Endothelial cell (in vitro differentiated cells): ENCODE data around the gene ZNF709. TPM values are rescaled to one million over a fixed set of nuclear protein-coding genes. Genes with fewer than 3 reads are reported as not detected.
"Not testable (repeated sequence)": the region's sequence is repeated elsewhere in the genome, so short reads cannot be mapped to it uniquely, and the experiment has no call there.

Source experiments
- DNase-seq: peaks from one replicate; pipeline ENCODE4 v3.0.0; 2021; ENCODE audit warnings: low spot score
- H3K27ac Mint-ChIP-seq: one replicate; pipeline ENCODE4 v1.8.0; 2021; ENCODE audit warnings: mixed read lengths, inconsistent platforms; ENCODE audit not compliant: unreplicated experiment
- H3K27me3 Mint-ChIP-seq: one replicate; pipeline ENCODE4 v1.8.0; 2021; ENCODE audit warnings: mild to moderate bottlenecking, moderate library complexity, mixed read lengths, inconsistent platforms; ENCODE audit not compliant: unreplicated experiment
- H3K36me3 Mint-ChIP-seq: one replicate; pipeline ENCODE4 v1.8.0; 2021; ENCODE audit warnings: mild to moderate bottlenecking, low read depth, mixed read lengths, inconsistent platforms; ENCODE audit not compliant: unreplicated experiment
- H3K4me1 Mint-ChIP-seq: one replicate; pipeline ENCODE4 v1.8.0; 2021; ENCODE audit warnings: mild to moderate bottlenecking, mixed read lengths, inconsistent platforms; ENCODE audit not compliant: unreplicated experiment
- H3K4me3 Mint-ChIP-seq: one replicate; pipeline ENCODE4 v1.8.0; 2021; ENCODE audit warnings: mild to moderate bottlenecking, mixed read lengths, inconsistent platforms; ENCODE audit not compliant: unreplicated experiment
- H3K9me3 Mint-ChIP-seq: one replicate; pipeline ENCODE4 v1.8.0; 2021; ENCODE audit warnings: mixed read lengths, inconsistent platforms; ENCODE audit not compliant: unreplicated experiment
- CTCF ChIP-seq: fragments of 200-600 bp; sonication (generic); IDR thresholded peaks from one replicate; pipeline ENCODE4 v1.5.0; 2021; ENCODE audit warnings: antibody characterized with exemption; ENCODE audit not compliant: unreplicated experiment
- total RNA-seq: library from RNA; stranded (reverse); fragmentation: NEBNext Ultra II Directional; extraction: Animal tissue kit (Norgen Biotek cat#: 25700); gene quantifications from one replicate; pipeline ENCODE4 v1.2.1, GENCODE V29; 2021; ENCODE audit not compliant: unreplicated experiment

The ZNF709 gene
- total RNA-seq, 1 donor from 2014 or later = 6.6 TPM

GRCh38 chr19:12450844-12451243, 33.8 kb downstream of the ZNF709 start:
- Mint-ChIP-seq H3K9me3 (peaks cover 36% of the 10 kb centered on the region), H3K27ac (peak overlapping the region; percentile 4), H3K27me3 (peaks cover 4% of the 10 kb centered on the region), H3K36me3 (peaks cover 31% of the 10 kb centered on the region), H3K4me1 (no peaks in the 10 kb centered on the region), H3K4me3 (peak overlapping the region; percentile 3)
- DNase-seq = no peak
- TF ChIP-seq CTCF = no peak

GRCh38 chr19:12448808-12449207, 35.8 kb downstream of the ZNF709 start:
- DNase-seq = no peak
- Mint-ChIP-seq H3K36me3 (peaks cover 40% of the 10 kb centered on the region), H3K27me3 (peaks cover 4% of the 10 kb centered on the region), H3K4me3 (no peak overlapping the region), H3K4me1 (no peaks in the 10 kb centered on the region), H3K27ac (no peak overlapping the region), H3K9me3 (peaks cover 45% of the 10 kb centered on the region)
- no peak for TF ChIP-seq CTCF

DNA sequence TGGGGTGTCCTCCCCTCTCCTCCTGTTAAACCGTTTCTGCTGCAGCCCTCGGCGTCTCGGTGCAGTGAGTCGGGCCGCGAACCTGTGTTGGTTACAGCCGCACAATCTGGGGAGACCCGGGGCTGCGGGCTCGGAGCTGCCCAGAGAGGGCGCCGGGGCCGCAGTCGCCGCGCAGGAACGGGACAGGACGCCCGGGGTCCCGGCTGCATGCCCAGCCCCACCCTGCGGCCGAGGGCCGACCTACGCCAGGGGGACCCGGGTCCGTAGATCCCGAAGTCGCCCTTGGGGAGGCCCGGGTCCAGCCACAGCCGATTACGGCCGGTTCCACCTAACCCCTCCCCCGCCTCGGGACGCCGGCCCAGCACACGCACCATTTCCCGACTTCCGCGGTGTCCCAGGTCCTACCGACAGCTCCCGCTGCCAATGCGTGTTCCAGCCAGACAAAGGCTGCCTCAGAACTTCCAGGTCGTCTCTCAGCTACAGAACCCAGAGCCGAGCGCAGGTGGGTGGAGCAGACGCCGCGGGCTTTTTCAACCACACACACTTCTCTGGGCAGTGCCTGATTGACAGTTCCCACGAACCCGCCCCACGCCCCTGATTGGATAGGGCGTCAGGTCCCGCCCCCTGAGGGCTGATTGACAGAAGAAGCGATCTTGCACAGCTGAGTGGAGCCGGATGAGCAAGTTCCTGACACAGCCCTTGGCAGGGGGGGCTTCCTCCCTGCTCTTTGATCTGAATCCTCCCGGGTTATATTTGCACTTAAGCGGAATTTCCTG, 43.9 kb downstream of the ZNF709 start, which contains the start of gene ZNF443:
Gene ZNF443 (minus strand): TSS at position 481 of the 776 bp plus-strand sequence. CDS start 107 bp downstream, at position 374.
- H3K27me3 Mint-ChIP-seq = no peaks in the 10 kb centered on the region
- no peak for TF ChIP-seq CTCF
- H3K36me3 Mint-ChIP-seq = peaks cover 20% of the 10 kb centered on the region
- peak within 1 kb of the TSS; percentile 99 for H3K4me3 Mint-ChIP-seq
- peak within 1 kb of the TSS; percentile 94 for H3K27ac Mint-ChIP-seq
- peak; percentile 98 for DNase-seq
- peaks cover 5% of the 10 kb centered on the region for H3K4me1 Mint-ChIP-seq
- peaks cover 12% of the 10 kb centered on the region for H3K9me3 Mint-ChIP-seq

GRCh38 chr19:12439686-12440540, 44.7 kb downstream of the ZNF709 start:
- peak; percentile 21 for DNase-seq
- Mint-ChIP-seq H3K9me3 (peaks cover 10% of the 10 kb centered on the region), H3K4me3 (peak overlapping the region; percentile 92), H3K36me3 (peaks cover 22% of the 10 kb centered on the region), H3K27ac (peak overlapping the region; percentile 74)
- H3K4me1 Mint-ChIP-seq, H3K27me3 Mint-ChIP-seq: not testable (repeated sequence)

GRCh38 chr19:12430726-12431299, 53.8 kb downstream of the ZNF709 start:
- H3K27me3 Mint-ChIP-seq, H3K4me1 Mint-ChIP-seq, DNase-seq, H3K27ac Mint-ChIP-seq: not testable (repeated sequence)
- Mint-ChIP-seq H3K9me3 (peaks cover 16% of the 10 kb centered on the region), H3K36me3 (peaks cover 75% of the 10 kb centered on the region), H3K4me3 (peak overlapping the region; percentile 68)
